SU-DHL-6 (cell line): ENCODE results near the gene EIF4G2.

Experiments
- EZH2phosphoT487 ChIP-seq: fragments of 200-600 bp; sonication (generic), shearing (Covaris generic); conservative IDR thresholded peaks from 2 replicates; pipeline ENCODE4 v1.6.1; 2018; ENCODE audit warnings: mild to moderate bottlenecking, antibody characterized with exemption, low read length, moderate library complexity, mixed read lengths
- TF ChIP-seq, protein P1 (sequence below): fragments of 200-600 bp; sonication (generic); IDR thresholded peaks from one replicate; pipeline ENCODE4 v1.5.1; 2017; ENCODE audit warnings: antibody characterized with exemption, mild to moderate bottlenecking, low read length, moderate library complexity; ENCODE audit not compliant: insufficient read depth, poor library complexity, severe bottlenecking

DNA sequence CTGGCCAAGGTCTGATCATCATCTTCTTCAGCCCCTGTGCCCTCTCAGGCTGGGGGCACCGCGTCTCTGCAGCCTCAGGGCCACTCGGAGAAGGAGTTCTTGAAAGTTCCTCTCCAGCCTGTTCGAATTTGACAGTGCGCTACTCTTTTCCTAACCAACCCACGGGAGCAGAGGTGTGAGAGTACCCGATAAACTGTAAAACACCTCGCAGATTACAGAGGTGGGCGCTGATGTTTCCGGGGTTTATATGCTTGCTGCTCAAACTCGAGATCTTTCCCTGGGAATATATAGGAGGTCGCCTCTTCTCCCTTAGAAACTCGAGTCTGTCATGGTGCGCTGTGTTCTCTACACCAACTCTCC, 57.2 kb downstream of the EIF4G2 start:
- TF ChIP-seq, protein P1, sequence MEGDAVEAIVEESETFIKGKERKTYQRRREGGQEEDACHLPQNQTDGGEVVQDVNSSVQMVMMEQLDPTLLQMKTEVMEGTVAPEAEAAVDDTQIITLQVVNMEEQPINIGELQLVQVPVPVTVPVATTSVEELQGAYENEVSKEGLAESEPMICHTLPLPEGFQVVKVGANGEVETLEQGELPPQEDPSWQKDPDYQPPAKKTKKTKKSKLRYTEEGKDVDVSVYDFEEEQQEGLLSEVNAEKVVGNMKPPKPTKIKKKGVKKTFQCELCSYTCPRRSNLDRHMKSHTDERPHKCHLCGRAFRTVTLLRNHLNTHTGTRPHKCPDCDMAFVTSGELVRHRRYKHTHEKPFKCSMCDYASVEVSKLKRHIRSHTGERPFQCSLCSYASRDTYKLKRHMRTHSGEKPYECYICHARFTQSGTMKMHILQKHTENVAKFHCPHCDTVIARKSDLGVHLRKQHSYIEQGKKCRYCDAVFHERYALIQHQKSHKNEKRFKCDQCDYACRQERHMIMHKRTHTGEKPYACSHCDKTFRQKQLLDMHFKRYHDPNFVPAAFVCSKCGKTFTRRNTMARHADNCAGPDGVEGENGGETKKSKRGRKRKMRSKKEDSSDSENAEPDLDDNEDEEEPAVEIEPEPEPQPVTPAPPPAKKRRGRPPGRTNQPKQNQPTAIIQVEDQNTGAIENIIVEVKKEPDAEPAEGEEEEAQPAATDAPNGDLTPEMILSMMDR: no peak
- no peak for TF ChIP-seq EZH2phosphoT487
